GM21528 (cell line): ENCODE results near the gene EIF2S2.

Experiments used
- ATAC-seq: cut with Tn5 transposase; IDR thresholded peaks from one replicate; pipeline ENCODE4 v1.9.1; 2021; ENCODE audit warnings: mild to moderate bottlenecking, moderate library complexity; ENCODE audit not compliant: unreplicated experiment, low FRiP score

Gene EIF2S2

GRCh38 chr20:34090645-34091044, 21.4 kb downstream of the EIF2S2 start:
- ATAC-seq = no peak

GRCh38 chr20:34089655-34090345, 22.2 kb downstream of the EIF2S2 start:
- no peak for ATAC-seq

GRCh38 chr20:34089175-34089479, 22.9 kb downstream of the EIF2S2 start:
- ATAC-seq = no peak

- ATAC-seq = no peak
Observed at GRCh38 chr20:34088305-34089174, 23.5 kb downstream of the EIF2S2 start.

GRCh38 chr20:34085544-34086040, 26.5 kb downstream of the EIF2S2 start:
- ATAC-seq = no peak

- ATAC-seq = no peak
Observed at GRCh38 chr20:34084227-34084923, 27.7 kb downstream of the EIF2S2 start.

GRCh38 chr20:34083781-34084180, 28.3 kb downstream of the EIF2S2 start:
- no peak for ATAC-seq

GRCh38 chr20:34083137-34083536, 28.9 kb downstream of the EIF2S2 start:
- no peak for ATAC-seq

- no peak for ATAC-seq
Observed at GRCh38 chr20:34082232-34082887, 29.7 kb downstream of the EIF2S2 start.

GRCh38 chr20:34079818-34080217, 32.2 kb downstream of the EIF2S2 start:
- no peak for ATAC-seq

- no peak for ATAC-seq
Observed at GRCh38 chr20:34078540-34078939, 33.5 kb downstream of the EIF2S2 start.

- ATAC-seq = no peak
Observed at GRCh38 chr20:34076952-34077351, 35.1 kb downstream of the EIF2S2 start.

- no peak for ATAC-seq
Observed at GRCh38 chr20:34075647-34076046, 36.4 kb downstream of the EIF2S2 start.

GRCh38 chr20:34074101-34074760, 37.8 kb downstream of the EIF2S2 start:
- ATAC-seq = no peak

GRCh38 chr20:34072778-34073177, 39.3 kb downstream of the EIF2S2 start:
- no peak for ATAC-seq

- no peak for ATAC-seq
Observed at GRCh38 chr20:34072076-34072475, 40.0 kb downstream of the EIF2S2 start.

GRCh38 chr20:34070859-34071258, 41.2 kb downstream of the EIF2S2 start:
- ATAC-seq = no peak

- no peak for ATAC-seq
Observed at GRCh38 chr20:34070079-34070439, 42.0 kb downstream of the EIF2S2 start.

- peak; percentile 64 for ATAC-seq
Observed at GRCh38 chr20:34069341-34070078, 42.5 kb downstream of the EIF2S2 start.

GRCh38 chr20:34068001-34068400, 44.0 kb downstream of the EIF2S2 start:
- no peak for ATAC-seq
